HCT116 (cell line): Measurements from ENCODE around the gene SH2D7. TPM values are rescaled to one million over a fixed set of nuclear protein-coding genes. Genes with fewer than 3 reads are reported as not detected.

Experiments
- ATAC-seq: fragments of 200-7000 bp; cut with Tn5 transposase; 2 replicates; pipeline ENCODE4 v1.9.1; 2020; ENCODE audit warnings: mild to moderate bottlenecking, moderate library complexity
- BruUV-seq: library from RNA; stranded (reverse); fragments of 400-500 nt; replicated peaks from 2 replicates; lab custom pipeline; 2021; lab: Mats Ljungman, UMichigan
- CTCF ChIA-PET: fragments of 300-600 bp; sonication (Branson Sonifier 250); formaldehyde crosslinking; loops from one replicate; lab custom pipeline; 2021; ENCODE audit warnings: antibody characterized with exemption; lab: Charles Lee
- POLR2A ChIA-PET: fragments of 300-600, 350-600 bp; sonication (Branson Sonifier 250); formaldehyde crosslinking; loops from one replicate; lab custom pipeline; 2021; ENCODE audit warnings: antibody characterized with exemption; lab: Charles Lee
- RAD21 ChIA-PET, 2 experiments: fragments of 300-600 bp; sonication (Branson Sonifier 250); formaldehyde crosslinking; loops; one replicate each; lab custom pipeline; 2023; ENCODE audit warnings: low total read pairs in 2 of 2; ENCODE audit not compliant: uncharacterized antibody in 2 of 2, unreplicated experiment in 2 of 2, low non-redundant PET in 1 of 2; lab: Charles Lee
- DNase-seq: peaks from one replicate; pipeline ENCODE4 v3.0.0-alpha.2; 2010; ENCODE audit warnings: low read depth, low spot score
- H2AFZ ChIP-seq: fragments of 200-600 bp; shearing (Covaris generic), sonication (generic); 2 replicates; pipeline ENCODE4 v1.6.1; 2017; ENCODE audit warnings: low read depth, mixed run types, mixed read lengths, antibody characterized with exemption, low read length; ENCODE audit not compliant: poor library complexity, severe bottlenecking
- H3K27ac ChIP-seq: 2 replicates; pipeline ENCODE4 v1.5.1; 2012; ENCODE audit warnings: low read depth, low read length
- H3K27me3 ChIP-seq: fragments of 200-600 bp; sonication (generic); 2 replicates; pipeline ENCODE4 v1.6.1; 2016; ENCODE audit warnings: mixed run types, low read length, mixed read lengths; ENCODE audit not compliant: insufficient read depth
- H3K36me3 ChIP-seq, 2 experiments: fragments of 200-500 bp in 1 of 2; fragments of 200-600 bp in 1 of 2; sonication (Bioruptor generic) in 1 of 2; sonication (generic) in 1 of 2; 2 replicates each; pipeline versions ENCODE4 v1.5.1 to v1.6.1; 2014 to 2016; ENCODE audit warnings: low read length in 2 of 2, inconsistent platforms in 1 of 2, mixed read lengths in 1 of 2, mixed run types in 1 of 2; ENCODE audit not compliant: insufficient read depth in 2 of 2, control insufficient read depth in 1 of 2
- H3K4me1 ChIP-seq, 2 experiments: fragments of 200-600 bp in 1 of 2; sonication (generic) in 1 of 2; 2 replicates each; pipeline versions ENCODE4 v1.5.1 to v1.6.1; 2012 to 2017; ENCODE audit warnings: low read length in 2 of 2, inconsistent platforms in 1 of 2, mild to moderate bottlenecking in 1 of 2, mixed read lengths in 1 of 2, mixed run types in 1 of 2, moderate library complexity in 1 of 2; ENCODE audit not compliant: insufficient read depth in 2 of 2, control insufficient read depth in 1 of 2
- H3K4me2 ChIP-seq: fragments of 200-600 bp; sonication (generic); 2 replicates; pipeline ENCODE4 v1.6.1; 2017; ENCODE audit warnings: mixed run types, low read length, mixed read lengths
- H3K4me3 ChIP-seq, 2 experiments: fragments of 200-600 bp in 1 of 2; sonication (generic) in 1 of 2; replicated peaks in 1 of 2; 2 replicates each; pipeline ENCODE4 v1.5.1; 2011 to 2016; ENCODE audit warnings: low read length in 2 of 2, control low read depth in 1 of 2, low read depth in 1 of 2, mild to moderate bottlenecking in 1 of 2, mixed read lengths in 1 of 2, mixed run types in 1 of 2
- H3K79me2 ChIP-seq: fragments of 200-600 bp; sonication (generic); 2 replicates; pipeline ENCODE4 v1.6.1; 2017; ENCODE audit warnings: mild to moderate bottlenecking, mixed run types, low read length, moderate library complexity, mixed read lengths; ENCODE audit not compliant: insufficient read depth
- H3K9ac ChIP-seq: fragments of 200-600 bp; sonication (generic); 2 replicates; pipeline ENCODE4 v1.6.1; 2016; ENCODE audit warnings: low read length, mixed read lengths
- H3K9me2 ChIP-seq: fragments of 200-600 bp; sonication (generic), shearing (Covaris generic); 2 replicates; pipeline ENCODE4 v1.6.1; 2017; ENCODE audit warnings: mixed run types, mild to moderate bottlenecking, moderate library complexity; ENCODE audit not compliant: insufficient read depth
- H3K9me3 ChIP-seq, 2 experiments: fragments of 200-500 bp in 1 of 2; fragments of 200-600 bp in 1 of 2; sonication (Bioruptor generic) in 1 of 2; sonication (generic) in 1 of 2; 2 replicates each; pipeline ENCODE4 v1.6.1; 2014 to 2017; ENCODE audit warnings: low read length in 2 of 2, mixed read lengths in 2 of 2, inconsistent platforms in 1 of 2, low read depth in 1 of 2, mild to moderate bottlenecking in 1 of 2, mixed run types in 1 of 2, moderate library complexity in 1 of 2; ENCODE audit not compliant: control insufficient read depth in 1 of 2, insufficient read depth in 1 of 2
- H4K20me1 ChIP-seq: fragments of 200-600 bp; sonication (generic), shearing (Covaris generic); 2 replicates; pipeline ENCODE4 v1.6.1; 2017; ENCODE audit warnings: mixed run types, mild to moderate bottlenecking, moderate library complexity; ENCODE audit not compliant: insufficient read depth
- ATF3 ChIP-seq: IDR thresholded peaks from 2 replicates; pipeline ENCODE4 v1.6.1; 2012
- CBX3 ChIP-seq: IDR thresholded peaks from 2 replicates; pipeline ENCODE4 v1.6.1; 2012; ENCODE audit warnings: low read depth
- EGR1 ChIP-seq: IDR thresholded peaks from 2 replicates; pipeline ENCODE4 v1.6.1; 2012; ENCODE audit warnings: low read depth
- ELF1 ChIP-seq: IDR thresholded peaks from 2 replicates; pipeline ENCODE4 v1.6.1; 2012; ENCODE audit warnings: low read depth, borderline replicate concordance
- EZH2phosphoT487 ChIP-seq: fragments of 200-600 bp; IDR thresholded peaks from 2 replicates; pipeline ENCODE4 v1.6.1; 2018; ENCODE audit warnings: antibody characterized with exemption, borderline replicate concordance
- JUND ChIP-seq: IDR thresholded peaks from 2 replicates; pipeline ENCODE4 v1.6.1; 2012
- POLR2A ChIP-seq: IDR thresholded peaks from 2 replicates; pipeline ENCODE4 v1.7.0; 2011; ENCODE audit warnings: borderline replicate concordance; ENCODE audit not compliant: insufficient read depth, insufficient read length; ENCODE audit errors: extremely low read depth
- POLR2AphosphoS5 ChIP-seq: IDR thresholded peaks from 2 replicates; pipeline ENCODE4 v1.6.1; 2011; ENCODE audit warnings: mild to moderate bottlenecking, low read depth, low read length, moderate library complexity
- RAD21 ChIP-seq: IDR thresholded peaks from 2 replicates; pipeline ENCODE4 v1.6.1; 2012; ENCODE audit warnings: low read depth, mild to moderate bottlenecking
- REST ChIP-seq: IDR thresholded peaks from 2 replicates; pipeline ENCODE4 v1.6.1; 2012; ENCODE audit warnings: low read depth
- TCF7L2 ChIP-seq: IDR thresholded peaks from 2 replicates; pipeline ENCODE4 v1.7.0; 2011; ENCODE audit warnings: borderline replicate concordance, inconsistent platforms; ENCODE audit not compliant: insufficient read depth, insufficient read length; ENCODE audit errors: extremely low read depth
- YY1 ChIP-seq: IDR thresholded peaks from 2 replicates; pipeline ENCODE4 v1.6.1; 2011; ENCODE audit warnings: low read length, low read depth, moderate library complexity, mild to moderate bottlenecking; ENCODE audit not compliant: insufficient replicate concordance; ENCODE audit errors: extremely low read depth
- ZFX ChIP-seq: fragments of 450-650 bp; IDR thresholded peaks from 2 replicates; pipeline ENCODE4 v1.6.1; 2017
- ZNF274 ChIP-seq: fragments of 200-500 bp; sonication (Bioruptor generic); IDR thresholded peaks from 2 replicates; pipeline ENCODE4 v1.6.1; 2014; ENCODE audit warnings: mild to moderate bottlenecking, low read depth, low read length, inconsistent platforms
- intact Hi-C: fragments of 100-400 bp; cut with micrococcal nuclease; formaldehyde crosslinking; loops from 2 replicates; pipeline ENCODE4 v1.10.0; 2022
- total RNA-seq: library from RNA; stranded (reverse); gene quantifications from one replicate; pipeline ENCODE4 v1.2.1, GENCODE V29; 2021; ENCODE audit not compliant: unreplicated experiment

SH2D7 gene
- total RNA-seq, 1 experiment from 2014 or later, result not detected

GRCh38 chr15:78109156-78109555 is 16.8 kb downstream of the SH2D7 start:
- H3K27ac ChIP-seq, result no peak overlapping the region
- no peak overlapping the region for H3K4me3 ChIP-seq
- no TSS peak for BruUV-seq
- DNase-seq (no peak), ATAC-seq (no peak)
- H3K9me2 ChIP-seq, result no peaks in the 10 kb centered on the region
- ChIA-PET CTCF (interaction anchor here (1.3 to 5.1 kb wide), 7 partner anchors 14 to 150 kb away, joined by 6 to 70 read pairs (median 11); no protein-coding TSS in a partner anchor), RAD21 (interaction anchor here in 1 of 2 experiments (0.6 to 2.1 kb wide), 2 partner anchors 109 to 150 kb away, joined by 4 to 18 read pairs; no protein-coding TSS in a partner anchor), POLR2A (no interaction called here)
- intact Hi-C loops, result no loop called here
- no peaks in the 10 kb centered on the region for H3K27me3 ChIP-seq
- H3K36me3 ChIP-seq, result no peaks in the 10 kb centered on the region
- H4K20me1 ChIP-seq, result no peaks in the 10 kb centered on the region
- TF ChIP-seq EZH2phosphoT487, result no peak
- TF ChIP-seq YY1, result no peak
- no peak for TF ChIP-seq ELF1
- TF ChIP-seq JUND, result no peak
- no peak for TF ChIP-seq ZNF274
- no peak for TF ChIP-seq RAD21
- no peak for TF ChIP-seq CBX3
- TF ChIP-seq POLR2A, result no peak
- no peak for TF ChIP-seq ATF3
- TF ChIP-seq REST, result no peak
- TF ChIP-seq EGR1, result no peak
- no peak for TF ChIP-seq POLR2AphosphoS5
- TF ChIP-seq TCF7L2, result no peak
- TF ChIP-seq ZFX, result no peak
- no peaks in the 10 kb centered on the region for H3K9me3 ChIP-seq
- no peak overlapping the region for H3K4me2 ChIP-seq
- H2AFZ ChIP-seq, result no peak overlapping the region
- H3K4me1 ChIP-seq, result 0 out of 4 replicates have a peak, but pooled peaks cover 0 to 6% of the 10 kb centered on the region in 2 experiments
- H3K9ac ChIP-seq, result no peak overlapping the region
- H3K79me2 ChIP-seq, result no peaks in the 10 kb centered on the region
